HEK293T (cell line): ENCODE measurements around the gene ZDHHC16.

Experiments used
- ARNT ChIP-seq: fragments of 450-650 bp; IDR thresholded peaks from 2 replicates; pipeline ENCODE4 v1.6.1; 2017; ENCODE audit warnings: mild to moderate bottlenecking
- BHLHE40 ChIP-seq: fragments of 450-650 bp; IDR thresholded peaks from 2 replicates; pipeline ENCODE4 v1.6.1; 2016; ENCODE audit warnings: mild to moderate bottlenecking, moderate library complexity, borderline replicate concordance
- CTBP1 ChIP-seq: fragments of 450-650 bp; IDR thresholded peaks from 2 replicates; pipeline ENCODE4 v1.6.1; 2016; ENCODE audit warnings: borderline replicate concordance
- ELF4 ChIP-seq: fragments of 450-650 bp; IDR thresholded peaks from 2 replicates; pipeline ENCODE4 v1.6.1; 2017; ENCODE audit warnings: antibody characterized with exemption
- FOXA1 ChIP-seq: fragments of 450-650 bp; IDR thresholded peaks from 2 replicates; pipeline ENCODE4 v1.6.1; 2016; ENCODE audit warnings: mild to moderate bottlenecking
- FOXK2 ChIP-seq: fragments of 450-650 bp; IDR thresholded peaks from 2 replicates; pipeline ENCODE4 v1.6.1; 2016; ENCODE audit warnings: mild to moderate bottlenecking
- FOXM1 ChIP-seq: fragments of 450-650 bp; IDR thresholded peaks from 2 replicates; pipeline ENCODE4 v1.6.1; 2017; ENCODE audit warnings: mild to moderate bottlenecking, borderline replicate concordance
- HDGF ChIP-seq: fragments of 450-650 bp; IDR thresholded peaks from 2 replicates; pipeline ENCODE4 v1.6.1; 2017; ENCODE audit warnings: antibody characterized with exemption, borderline replicate concordance
- L3MBTL2 ChIP-seq: fragments of 450-650 bp; conservative IDR thresholded peaks from 2 replicates; pipeline ENCODE4 v1.6.1; 2016; ENCODE audit warnings: mild to moderate bottlenecking
- NFRKB ChIP-seq: fragments of 450-650 bp; IDR thresholded peaks from 2 replicates; pipeline ENCODE4 v1.6.1; 2016; ENCODE audit warnings: mild to moderate bottlenecking, moderate library complexity
- PKNOX1 ChIP-seq: fragments of 450-650 bp; IDR thresholded peaks from 2 replicates; pipeline ENCODE4 v1.6.1; 2016
- SP1 ChIP-seq: fragments of 450-650 bp; IDR thresholded peaks from 2 replicates; pipeline ENCODE4 v1.6.1; 2017
- SUZ12 ChIP-seq: fragments of 450-650 bp; IDR thresholded peaks from 2 replicates; pipeline ENCODE4 v1.6.1; 2016; ENCODE audit warnings: mild to moderate bottlenecking
- TARDBP ChIP-seq: fragments of 450-650 bp; IDR thresholded peaks from 2 replicates; pipeline ENCODE4 v1.6.1; 2016

DNA sequence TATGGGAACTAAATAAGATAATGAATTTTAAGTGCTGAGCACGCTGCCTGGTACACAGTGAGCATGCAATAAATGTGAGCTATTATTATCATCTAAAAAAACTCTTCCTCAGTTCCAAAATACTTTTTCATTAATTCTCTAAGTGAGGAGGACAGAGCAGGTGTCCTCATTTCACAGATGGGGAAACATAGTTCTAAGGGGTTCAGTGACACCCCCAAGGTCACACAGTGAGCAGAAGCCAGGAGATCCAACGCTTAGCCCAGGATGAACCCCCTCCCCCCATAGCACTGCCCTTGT lies 38.1 kb upstream of the ZDHHC16 start:
- TF ChIP-seq FOXM1 (no peak), ELF4 (no peak), HDGF (no peak), SP1 (no peak), SUZ12 (no peak), BHLHE40 (no peak), L3MBTL2 (no peak), TARDBP (no peak), ARNT (no peak), FOXK2 (no peak), CTBP1 (no peak), PKNOX1 (no peak), FOXA1 (no peak), NFRKB (no peak)
